CD14-positive monocyte (primary cell): ENCODE results near the gene BMP7. TPM values are rescaled to one million over a fixed set of nuclear protein-coding genes. Genes with fewer than 3 reads are reported as not detected.

Experiments used
- DNase-seq, 3 donors: peaks; one replicate each; pipeline ENCODE4 v3.0.0-alpha.2; 2011 to 2022
- H2AFZ ChIP-seq: 2 replicates; pipeline ENCODE4 v1.6.0; 2012; ENCODE audit warnings: mild to moderate bottlenecking, low read depth, low read length, inconsistent platforms; ENCODE audit not compliant: insufficient read depth, poor library complexity, severe bottlenecking
- H3K27ac ChIP-seq, 2 donors: 1 replicate in 1 of 2; 2 replicates in 1 of 2; pipeline ENCODE4 v1.5.1; 2012 to 2013; ENCODE audit warnings: low read length in 2 of 2, control low read depth in 1 of 2, inconsistent platforms in 1 of 2, low read depth in 1 of 2, mild to moderate bottlenecking in 1 of 2
- H3K27me3 ChIP-seq, 2 donors: one replicate each; pipeline versions ENCODE4 v1.6.0 to v1.6.1; 2011 to 2013; ENCODE audit warnings: low read length in 2 of 2; ENCODE audit not compliant: control insufficient read depth in 2 of 2, insufficient read depth in 2 of 2
- H3K36me3 ChIP-seq, 2 donors: replicated peaks in 1 of 2; 1 replicate in 1 of 2; 2 replicates in 1 of 2; pipeline versions ENCODE4 v1.5.1 to v1.6.1; 2012 to 2013; ENCODE audit warnings: low read length in 2 of 2, control low read depth in 1 of 2, inconsistent platforms in 1 of 2, mild to moderate bottlenecking in 1 of 2; ENCODE audit not compliant: insufficient read depth in 2 of 2, control insufficient read depth in 1 of 2
- H3K4me1 ChIP-seq, 2 donors: 1 replicate in 1 of 2; 2 replicates in 1 of 2; pipeline versions ENCODE4 v1.5.1 to v1.6.1; 2012 to 2013; ENCODE audit warnings: low read length in 2 of 2, control low read depth in 1 of 2, inconsistent platforms in 1 of 2, mild to moderate bottlenecking in 1 of 2, moderate library complexity in 1 of 2; ENCODE audit not compliant: insufficient read depth in 2 of 2, control insufficient read depth in 1 of 2
- H3K4me2 ChIP-seq: replicated peaks from 2 replicates; pipeline ENCODE3; 2012; ENCODE audit warnings: low read length, moderate library complexity, mild to moderate bottlenecking; ENCODE audit not compliant: poor library complexity, severe bottlenecking; ENCODE audit errors: extremely low read depth
- H3K4me3 ChIP-seq, 3 experiments: fragments of 200-600 bp in 1 of 3; sonication (generic) in 1 of 3; replicated peaks in 1 of 3; 1 replicate in 2 of 3; 2 replicates in 1 of 3; pipeline ENCODE4 v1.5.1; 2011 to 2013; ENCODE audit warnings: low read length in 3 of 3, mild to moderate bottlenecking in 3 of 3, control low read depth in 2 of 3, low read depth in 2 of 3, inconsistent platforms in 1 of 3, moderate library complexity in 1 of 3
- H3K79me2 ChIP-seq: 2 replicates; pipeline ENCODE4 v1.6.0; 2012; ENCODE audit warnings: mild to moderate bottlenecking, control low read depth, inconsistent platforms, low read length, moderate library complexity; ENCODE audit not compliant: insufficient read depth
- H3K9ac ChIP-seq: 2 replicates; pipeline ENCODE4 v1.6.0; 2017; ENCODE audit warnings: low read length, mild to moderate bottlenecking; ENCODE audit not compliant: insufficient read depth, poor library complexity, severe bottlenecking
- H3K9me3 ChIP-seq, 2 donors: replicated peaks in 1 of 2; 1 replicate in 1 of 2; 2 replicates in 1 of 2; pipeline versions ENCODE4 v1.5.1 to v1.6.1; 2012 to 2013; ENCODE audit warnings: low read length in 2 of 2, control low read depth in 1 of 2; ENCODE audit not compliant: control insufficient read depth in 1 of 2, insufficient read depth in 1 of 2
- H4K20me1 ChIP-seq: 2 replicates; pipeline ENCODE4 v1.6.0; 2012; ENCODE audit warnings: mild to moderate bottlenecking, low read length, control low read depth, moderate library complexity; ENCODE audit not compliant: insufficient read depth
- H3K27ac Mint-ChIP-seq, 7 donors: one replicate each; pipeline ENCODE4 v1.8.0; 2020; ENCODE audit warnings: mild to moderate bottlenecking in 7 of 7, mixed read lengths in 7 of 7, moderate library complexity in 6 of 7, inconsistent platforms in 2 of 7
- H3K27me3 Mint-ChIP-seq, 3 donors: one replicate each; pipeline ENCODE4 v1.8.0; 2021 to 2022; ENCODE audit warnings: low read depth in 3 of 3, mild to moderate bottlenecking in 3 of 3, mixed read lengths in 3 of 3, moderate library complexity in 3 of 3, inconsistent platforms in 1 of 3
- H3K36me3 Mint-ChIP-seq, 2 donors: one replicate each; pipeline ENCODE4 v1.8.0; 2020; ENCODE audit warnings: mixed read lengths in 2 of 2, inconsistent platforms in 1 of 2, mild to moderate bottlenecking in 1 of 2
- H3K4me1 Mint-ChIP-seq: one replicate; pipeline ENCODE4 v1.8.0; 2020; ENCODE audit warnings: mild to moderate bottlenecking, mixed read lengths
- H3K4me3 Mint-ChIP-seq, 2 donors: one replicate each; pipeline ENCODE4 v1.8.0; 2020; ENCODE audit warnings: mild to moderate bottlenecking in 2 of 2, mixed read lengths in 2 of 2, moderate library complexity in 1 of 2
- H3K9me3 Mint-ChIP-seq, 7 donors: one replicate each; pipeline ENCODE4 v1.8.0; 2020 to 2022; ENCODE audit warnings: mixed read lengths in 7 of 7, mild to moderate bottlenecking in 6 of 7, moderate library complexity in 6 of 7, inconsistent platforms in 2 of 7
- WGBS: methylation state at CpG from one replicate; pipeline ENCODE4 v1.1.5; 2013; ENCODE audit warnings: missing lambda C conversion rate; ENCODE audit not compliant: insufficient coverage; 5-methylcytosine and 5-hydroxymethylcytosine counted together
- intact Hi-C, 2 donors: fragments of 100-400 bp; cut with micrococcal nuclease; formaldehyde crosslinking; loops; one replicate each; pipeline versions ENCODE4 v1.15.0 to v1.15.1; 2023
- polyA plus RNA-seq, 3 donors: library from polyadenylated mRNA; depleted of rRNA in 1 of 3; unstranded in 2 of 3; stranded (reverse) in 1 of 3; fragments of 300-500 nt in 2 of 3; fragments of >200 nt in 1 of 3; fragmentation: Illumina TruSeq in 2 of 3; gene quantifications; 1 replicate in 2 of 3; 2 replicates in 1 of 3; pipeline ENCODE4 v1.2.3, GENCODE V29; 2012 to 2021
- TF ChIP-seq, protein P1 (sequence below): fragments of 200-600 bp; IDR thresholded peaks from one replicate; pipeline ENCODE4 v1.8.0; 2022; ENCODE audit warnings: antibody characterized with exemption, mild to moderate bottlenecking

The BMP7 gene
- polyA plus RNA-seq, 3 donors: not detected

- no peaks in the 10 kb centered on the region for H3K4me1 ChIP-seq
- peaks cover 0 to 6% of the 10 kb centered on the region in 2 donors for H3K27me3 ChIP-seq
- H3K4me3 ChIP-seq: no peak overlapping the region
- Mint-ChIP-seq H3K27ac (no peak overlapping the region), H3K9me3 (peaks cover 0 to 3% (median 0%) of the 10 kb centered on the region in 7 donors), H3K36me3 (no peaks in the 10 kb centered on the region), H3K4me3 (no peak overlapping the region), H3K27me3 (peaks cover 2 to 15% (median 5%) of the 10 kb centered on the region in 3 donors), H3K4me1 (no peaks in the 10 kb centered on the region)
- 87% methylated on average over 9 of the region's 10 CpGs for WGBS
- no peak for DNase-seq
- no peak overlapping the region for H3K9ac ChIP-seq
- H3K79me2 ChIP-seq: no peaks in the 10 kb centered on the region
- no peak overlapping the region for H3K27ac ChIP-seq
- no peaks in the 10 kb centered on the region for H4K20me1 ChIP-seq
- intact Hi-C loops: no loop called here
- H3K4me2 ChIP-seq: no peak overlapping the region
- no peak overlapping the region for H2AFZ ChIP-seq
- H3K9me3 ChIP-seq: peaks cover 5 to 8% of the 10 kb centered on the region in 2 donors
- TF ChIP-seq, protein P1, sequence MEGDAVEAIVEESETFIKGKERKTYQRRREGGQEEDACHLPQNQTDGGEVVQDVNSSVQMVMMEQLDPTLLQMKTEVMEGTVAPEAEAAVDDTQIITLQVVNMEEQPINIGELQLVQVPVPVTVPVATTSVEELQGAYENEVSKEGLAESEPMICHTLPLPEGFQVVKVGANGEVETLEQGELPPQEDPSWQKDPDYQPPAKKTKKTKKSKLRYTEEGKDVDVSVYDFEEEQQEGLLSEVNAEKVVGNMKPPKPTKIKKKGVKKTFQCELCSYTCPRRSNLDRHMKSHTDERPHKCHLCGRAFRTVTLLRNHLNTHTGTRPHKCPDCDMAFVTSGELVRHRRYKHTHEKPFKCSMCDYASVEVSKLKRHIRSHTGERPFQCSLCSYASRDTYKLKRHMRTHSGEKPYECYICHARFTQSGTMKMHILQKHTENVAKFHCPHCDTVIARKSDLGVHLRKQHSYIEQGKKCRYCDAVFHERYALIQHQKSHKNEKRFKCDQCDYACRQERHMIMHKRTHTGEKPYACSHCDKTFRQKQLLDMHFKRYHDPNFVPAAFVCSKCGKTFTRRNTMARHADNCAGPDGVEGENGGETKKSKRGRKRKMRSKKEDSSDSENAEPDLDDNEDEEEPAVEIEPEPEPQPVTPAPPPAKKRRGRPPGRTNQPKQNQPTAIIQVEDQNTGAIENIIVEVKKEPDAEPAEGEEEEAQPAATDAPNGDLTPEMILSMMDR: no peak
- no peaks in the 10 kb centered on the region for H3K36me3 ChIP-seq
Observed at GRCh38 chr20:57215826-57216471, 50.5 kb downstream of the BMP7 start.

GRCh38 chr20:57215426-57215825, 51.0 kb downstream of the BMP7 start:
- Histone ChIP-seq H3K36me3 (no peaks in the 10 kb centered on the region), H3K4me2 (no peak overlapping the region), H3K27me3 (peaks cover 0 to 6% of the 10 kb centered on the region in 2 donors), H3K4me1 (no peaks in the 10 kb centered on the region), H3K79me2 (no peaks in the 10 kb centered on the region), H3K9me3 (peaks cover 5 to 8% of the 10 kb centered on the region in 2 donors), H3K27ac (no peak overlapping the region), H2AFZ (no peak overlapping the region), H3K9ac (no peak overlapping the region), H4K20me1 (no peaks in the 10 kb centered on the region), H3K4me3 (no peak overlapping the region)
- Mint-ChIP-seq H3K27ac (no peak overlapping the region), H3K4me1 (no peaks in the 10 kb centered on the region), H3K9me3 (peaks cover 0 to 3% (median 0%) of the 10 kb centered on the region in 7 donors), H3K36me3 (no peaks in the 10 kb centered on the region), H3K4me3 (no peak overlapping the region), H3K27me3 (peaks cover 2 to 16% (median 5%) of the 10 kb centered on the region in 3 donors)
- TF ChIP-seq, protein P1: no peak
- WGBS: 96% methylated on average over 5 of the region's 6 CpGs
- DNase-seq: no peak
- intact Hi-C loops: no loop called here
